A673 (cell line): ENCODE data around the gene NR2F1-AS1. TPM values are rescaled to one million over a fixed set of nuclear protein-coding genes. Genes with fewer than 3 reads are reported as not detected.

Experiments used
- BruUV-seq: library from RNA; stranded (reverse); fragments of 400-500 nt; replicated peaks from 2 replicates; lab custom pipeline; 2021; lab: Mats Ljungman, UMichigan
- CTCF ChIA-PET: fragments of 300-600 bp; sonication (Branson Sonifier 250); formaldehyde crosslinking; loops from one replicate; lab custom pipeline; 2022; ENCODE audit warnings: antibody characterized with exemption; lab: Charles Lee
- POLR2A ChIA-PET: fragments of 300-600 bp; sonication (Branson Sonifier 250); formaldehyde crosslinking; loops from one replicate; lab custom pipeline; 2022; ENCODE audit warnings: antibody characterized with exemption; ENCODE audit not compliant: low non-redundant PET; lab: Charles Lee
- DNase-seq: peaks from one replicate; pipeline ENCODE4 v3.0.0-alpha.2; 2015; ENCODE audit warnings: low spot score
- H3K27ac ChIP-seq: fragments of 200-600 bp; sonication (generic); 2 replicates; pipeline ENCODE4 v1.5.1; 2016; ENCODE audit warnings: mixed run types, low read depth, mild to moderate bottlenecking, mixed read lengths, antibody characterized with exemption, low read length; ENCODE audit not compliant: poor library complexity, severe bottlenecking
- H3K27me3 ChIP-seq: fragments of 200-600 bp; sonication (generic); replicated peaks from 2 replicates; pipeline ENCODE4 v1.6.1; 2017; ENCODE audit warnings: mixed run types, low read depth, mild to moderate bottlenecking, mixed read lengths, antibody characterized with exemption, low read length; ENCODE audit not compliant: insufficient read depth, poor library complexity
- H3K36me3 ChIP-seq: fragments of 200-600 bp; sonication (generic); 2 replicates; pipeline ENCODE4 v1.6.1; 2016; ENCODE audit warnings: mixed run types, mild to moderate bottlenecking, mixed read lengths, antibody characterized with exemption, low read length; ENCODE audit not compliant: insufficient read depth, poor library complexity, severe bottlenecking
- H3K4me1 ChIP-seq: fragments of 200-600 bp; sonication (generic); 2 replicates; pipeline ENCODE4 v1.6.1; 2017; ENCODE audit warnings: mixed run types, mild to moderate bottlenecking, mixed read lengths, antibody characterized with exemption, low read length; ENCODE audit not compliant: insufficient read depth, poor library complexity, severe bottlenecking
- H3K4me3 ChIP-seq: fragments of 200-600 bp; sonication (generic); 2 replicates; pipeline ENCODE4 v1.5.1; 2016; ENCODE audit warnings: low read depth, mixed run types, mild to moderate bottlenecking, mixed read lengths, low read length; ENCODE audit not compliant: poor library complexity, severe bottlenecking
- H3K9me3 ChIP-seq: fragments of 200-600 bp; sonication (generic); 2 replicates; pipeline ENCODE4 v1.6.1; 2016; ENCODE audit warnings: mixed run types, low read depth, mild to moderate bottlenecking, mixed read lengths, antibody characterized with exemption, low read length; ENCODE audit not compliant: poor library complexity, severe bottlenecking
- CTCF ChIP-seq: fragments of 300-800, 200-600 bp; sonication (generic); conservative IDR thresholded peaks from 2 replicates; pipeline ENCODE4 v1.5.1; 2017; ENCODE audit warnings: low read depth, mild to moderate bottlenecking, antibody characterized with exemption, low read length, moderate library complexity, mixed read lengths
- EZH2 ChIP-seq: fragments of 200-600 bp; sonication (generic); IDR thresholded peaks from 2 replicates; pipeline ENCODE4 v1.6.1; 2017; ENCODE audit warnings: borderline replicate concordance, low read depth, mild to moderate bottlenecking, mixed read lengths, antibody characterized with exemption, low read length; ENCODE audit not compliant: poor library complexity, severe bottlenecking
- intact Hi-C: fragments of 100-400 bp; cut with micrococcal nuclease; formaldehyde crosslinking; loops from one replicate; pipeline ENCODE4 v1.10.0; 2022; ENCODE audit not compliant: unreplicated experiment
- total RNA-seq: library from RNA; stranded (reverse); gene quantifications from 2 replicates; pipeline ENCODE4 v1.2.3, GENCODE V29; 2021

NR2F1-AS1 gene
- total RNA-seq, 1 experiment from 2014 or later, result 2.3 TPM

GRCh38 chr5:93580063-93580926, 724 bp downstream of the NR2F1-AS1 start:
- Histone ChIP-seq H3K9me3 (no peaks in the 10 kb centered on the region), H3K4me3 (peak overlapping the region; percentile 57), H3K36me3 (no peaks in the 10 kb centered on the region), H3K4me1 (peaks cover 13% of the 10 kb centered on the region), H3K27ac (no peak overlapping the region), H3K27me3 (peaks cover 9% of the 10 kb centered on the region)
- TF ChIP-seq EZH2, result no peak
- TF ChIP-seq CTCF, result no peak
- ChIA-PET CTCF (interaction anchor here (0.5 kb wide), 1 partner anchor 224 kb away, joined by 4 read pairs; no protein-coding TSS in a partner anchor), POLR2A (no interaction called here)
- BruUV-seq, result no TSS peak
- intact Hi-C loops, result loop anchor here (2.0 to 10.0 kb wide), 3 partner anchors 221 to 1935 kb away; no protein-coding TSS in a partner anchor
- DNase-seq, result peak; percentile 28

- Histone ChIP-seq H3K27ac (no peak overlapping the region), H3K36me3 (no peaks in the 10 kb centered on the region), H3K9me3 (no peaks in the 10 kb centered on the region), H3K27me3 (peaks cover 15% of the 10 kb centered on the region), H3K4me3 (peak overlapping the region; percentile 57), H3K4me1 (peaks cover 13% of the 10 kb centered on the region)
- peak; percentile 21 for DNase-seq
- no TSS peak for BruUV-seq
- TF ChIP-seq EZH2 (no peak), CTCF (no peak)
- intact Hi-C loops, result loop anchor here (2.0 to 10.0 kb wide), 3 partner anchors 221 to 1935 kb away; no protein-coding TSS in a partner anchor
- ChIA-PET CTCF (no interaction called here), POLR2A (no interaction called here)
Measured at GRCh38 chr5:93579692-93580062, 1.3 kb downstream of the NR2F1-AS1 start.

- peak; percentile 27 for DNase-seq
- CTCF ChIA-PET, result no interaction called here
- TF ChIP-seq EZH2 (no peak), CTCF (no peak)
Measured at GRCh38 chr5:93578813-93579691, 2.0 kb downstream of the NR2F1-AS1 start.

More at GRCh38 chr5:93578813-93579691, 2.0 kb downstream of the NR2F1-AS1 start:
- peaks cover 21% of the 10 kb centered on the region for H3K27me3 ChIP-seq
- peak overlapping the region; percentile 57 for H3K4me3 ChIP-seq
- POLR2A ChIA-PET, result no interaction called here
- no peaks in the 10 kb centered on the region for H3K36me3 ChIP-seq
- no TSS peak for BruUV-seq
- H3K27ac ChIP-seq, result no peak overlapping the region
- peaks cover 13% of the 10 kb centered on the region for H3K4me1 ChIP-seq
- no peaks in the 10 kb centered on the region for H3K9me3 ChIP-seq
- intact Hi-C loops, result no loop called here
